Dermis microvascular lymphatic vessel endothelial cell (primary cell): ENCODE data around the gene PEAR1. TPM values are rescaled to one million over a fixed set of nuclear protein-coding genes. Genes with fewer than 3 reads are reported as not detected.

Experiments used
- DNase-seq, 2 donors: peaks; one replicate each; pipeline versions ENCODE4 v3.0.0 to v3.0.0-alpha.2; 2010; ENCODE audit warnings: low read depth in 2 of 2
- total RNA-seq: library from RNA; depleted of rRNA; stranded (reverse); fragments of >200 nt; gene quantifications from 2 replicates; pipeline ENCODE4 v1.2.1, GENCODE V29; 2014

The PEAR1 gene
- total RNA-seq, 1 donor from 2014 or later, result 10.9 TPM

- DNase-seq, result peak in 1 of 2 donors; percentile 23
Observed at GRCh38 chr1:156859523-156860112, 33.9 kb upstream of the PEAR1 start.

DNA sequence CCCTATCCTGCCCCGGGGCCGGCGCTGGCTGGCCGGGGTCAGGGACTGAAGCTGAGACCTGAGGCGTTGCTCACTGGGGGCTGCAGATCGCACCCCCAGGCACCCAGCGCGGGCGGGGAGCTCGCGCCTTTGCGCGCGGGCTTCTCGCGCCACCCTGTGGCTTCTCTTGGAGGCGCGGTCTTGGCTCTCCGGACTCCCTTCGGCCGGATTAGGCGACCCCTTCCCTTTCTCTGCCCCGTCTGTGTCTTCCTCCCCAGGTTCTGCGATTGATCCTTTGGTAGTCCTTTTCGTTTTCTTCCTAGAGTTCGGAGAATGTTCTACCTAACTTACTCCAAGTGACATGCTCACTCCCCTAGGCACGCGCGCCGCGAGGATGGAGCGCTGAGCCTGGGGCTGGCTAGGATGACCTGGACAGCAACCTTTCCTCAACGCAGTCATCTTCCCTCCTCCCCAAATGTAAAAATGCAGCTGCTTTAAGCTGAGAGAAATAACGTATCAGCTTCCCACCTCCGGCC is 33.3 kb upstream of the PEAR1 start:
- DNase-seq, result peak in 1 of 2 donors; percentile 48

DNA sequence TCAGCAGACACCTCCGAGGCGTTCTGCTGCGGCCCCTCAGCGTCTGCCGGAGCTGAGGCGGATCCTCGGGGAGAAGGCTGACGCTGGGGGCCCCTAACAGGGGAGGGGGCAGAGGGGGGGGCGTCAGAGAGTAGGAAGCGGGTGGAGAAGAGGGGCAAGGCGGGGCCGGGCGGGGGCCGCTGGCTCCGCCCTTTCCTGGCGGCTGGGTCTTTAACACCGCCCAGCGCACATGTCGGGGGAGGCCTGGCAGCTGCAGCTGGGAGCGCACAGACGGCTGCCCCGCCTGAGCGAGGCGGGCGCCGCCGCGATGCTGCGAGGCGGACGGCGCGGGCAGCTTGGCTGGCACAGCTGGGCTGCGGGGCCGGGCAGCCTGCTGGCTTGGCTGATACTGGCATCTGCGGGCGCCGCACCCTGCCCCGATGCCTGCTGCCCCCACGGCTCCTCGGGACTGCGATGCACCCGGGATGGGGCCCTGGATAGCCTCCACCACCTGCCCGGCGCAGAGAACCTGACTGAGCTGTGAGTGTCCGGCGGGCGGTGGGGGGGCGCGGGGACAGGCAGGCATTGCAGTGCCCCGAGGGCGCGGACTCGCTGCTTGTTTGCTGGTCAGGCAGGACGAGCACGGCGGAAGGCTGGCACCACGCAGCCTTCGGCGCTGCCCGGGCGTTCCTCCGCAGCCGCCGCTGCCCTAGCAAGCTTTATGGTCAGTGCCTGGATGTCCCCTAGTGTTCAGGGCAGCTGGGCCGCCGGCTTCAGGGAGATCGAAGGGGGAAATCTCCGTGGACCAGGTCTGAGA is 32.7 kb upstream of the PEAR1 start, which contains the start of gene NTRK1:
Gene NTRK1 (plus strand): TSS at position 238 of the 796 bp plus-strand sequence. CDS start 70 bp downstream, at position 308.
- DNase-seq, result peak in 1 of 2 donors; percentile 50

GRCh38 chr1:156862584-156862983 is 30.9 kb upstream of the PEAR1 start:
- DNase-seq, result no peak

- no peak for DNase-seq
Observed at GRCh38 chr1:156862997-156863599, 30.4 kb upstream of the PEAR1 start.

- DNase-seq, result no peak
Observed at GRCh38 chr1:156863631-156864030, 29.9 kb upstream of the PEAR1 start.

DNA sequence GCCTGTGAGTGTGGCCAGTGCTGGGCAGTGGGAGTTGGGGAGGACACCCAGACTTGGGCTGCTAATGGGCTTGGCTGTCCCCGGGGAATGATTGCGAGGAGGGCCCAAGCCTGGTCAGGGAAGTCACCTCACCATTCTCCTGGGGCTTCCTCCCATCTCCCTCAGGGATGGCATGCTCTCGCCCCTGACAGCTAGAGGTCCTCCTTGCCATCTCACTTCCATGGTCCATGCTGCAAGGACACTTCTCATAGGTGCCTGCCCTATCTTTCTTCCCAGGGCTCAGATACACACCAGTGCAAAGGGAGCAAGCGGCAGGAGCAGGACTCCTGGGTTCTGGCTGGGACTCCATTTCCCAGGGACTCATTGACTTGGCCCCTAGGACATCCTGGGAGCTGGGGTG is 28.7 kb upstream of the PEAR1 start:
- DNase-seq, result no peak

DNA sequence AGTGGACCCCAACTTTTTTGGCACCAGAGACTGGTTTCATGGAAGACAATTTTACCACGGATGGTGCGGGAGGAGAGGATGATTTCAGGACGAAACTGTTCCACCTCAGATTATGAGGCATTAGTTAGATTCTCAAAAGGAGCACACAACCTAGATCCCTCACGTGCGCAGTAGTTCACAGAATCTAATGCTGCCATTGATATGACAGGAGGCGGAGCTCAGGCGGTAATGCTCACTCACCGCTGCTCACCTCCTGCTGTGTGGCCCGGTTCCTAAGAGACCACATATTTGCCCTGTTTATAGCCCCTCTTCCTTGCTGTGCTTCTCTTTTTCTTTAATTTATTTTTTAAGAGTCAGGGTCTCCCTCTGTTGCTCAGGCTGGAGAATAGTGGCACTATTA is 28.3 kb upstream of the PEAR1 start:
- DNase-seq, result no peak

DNA sequence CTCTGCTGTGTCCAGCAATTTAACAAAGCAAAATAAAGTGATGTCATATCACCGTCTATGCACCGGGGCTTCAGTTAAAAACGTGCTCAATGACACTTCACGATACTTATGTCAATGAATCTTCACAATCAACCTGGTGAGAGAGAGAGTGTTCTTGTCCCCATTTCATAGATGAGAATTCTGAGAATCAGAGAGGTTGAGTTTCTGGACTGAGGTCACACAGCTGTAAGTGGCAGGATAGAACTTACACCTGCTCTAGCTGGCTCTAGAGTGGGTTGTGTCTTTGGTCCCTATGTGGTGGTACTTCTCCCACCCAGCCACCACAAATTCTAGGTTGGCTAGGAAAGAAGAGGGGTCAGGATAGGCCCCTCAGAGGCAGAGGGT is 27.7 kb upstream of the PEAR1 start:
- DNase-seq, result no peak

DNA sequence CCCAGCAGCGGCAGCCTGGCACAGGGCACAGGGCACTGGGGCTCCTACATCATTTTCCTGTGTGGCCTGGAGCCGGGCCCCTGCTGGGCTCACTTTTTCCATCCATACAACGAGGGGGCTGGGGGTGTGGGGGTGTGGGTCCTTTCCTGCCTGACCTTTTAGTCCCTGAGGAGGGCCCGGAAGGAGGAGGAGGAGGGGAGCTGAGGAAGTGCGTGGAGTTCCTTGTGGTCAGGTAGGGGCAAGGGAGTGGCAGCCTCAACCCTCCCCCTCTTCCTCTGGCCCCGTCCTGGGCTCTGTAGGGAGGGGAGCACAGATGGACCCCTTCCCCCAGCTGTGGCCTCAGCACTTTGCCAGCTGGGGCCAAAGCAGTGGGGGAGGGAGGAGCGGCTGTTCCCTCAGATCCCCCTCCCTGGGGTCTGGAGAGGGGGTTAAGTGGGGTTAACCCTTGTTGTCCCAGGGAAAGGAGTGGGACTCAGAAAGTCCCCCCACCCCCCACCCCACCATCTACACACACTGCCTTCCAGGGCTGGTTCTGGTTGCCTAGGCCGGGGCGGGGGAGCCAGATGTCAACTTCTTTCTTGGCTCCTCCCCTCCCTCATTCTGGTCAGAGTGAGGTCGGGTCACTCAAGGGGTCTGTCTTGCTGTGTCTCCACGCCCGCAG is 27.1 kb upstream of the PEAR1 start:
- DNase-seq, result no peak

GRCh38 chr1:156868341-156868740 is 25.2 kb upstream of the PEAR1 start:
- no peak for DNase-seq

- no peak for DNase-seq
Observed at GRCh38 chr1:156869455-156869854, 24.1 kb upstream of the PEAR1 start.

- no peak for DNase-seq
Observed at GRCh38 chr1:156873659-156874058, 19.9 kb upstream of the PEAR1 start.

- no peak for DNase-seq
Observed at GRCh38 chr1:156874142-156874541, 19.4 kb upstream of the PEAR1 start.

GRCh38 chr1:156874572-156875340 is 18.8 kb upstream of the PEAR1 start:
- DNase-seq, result no peak

DNA sequence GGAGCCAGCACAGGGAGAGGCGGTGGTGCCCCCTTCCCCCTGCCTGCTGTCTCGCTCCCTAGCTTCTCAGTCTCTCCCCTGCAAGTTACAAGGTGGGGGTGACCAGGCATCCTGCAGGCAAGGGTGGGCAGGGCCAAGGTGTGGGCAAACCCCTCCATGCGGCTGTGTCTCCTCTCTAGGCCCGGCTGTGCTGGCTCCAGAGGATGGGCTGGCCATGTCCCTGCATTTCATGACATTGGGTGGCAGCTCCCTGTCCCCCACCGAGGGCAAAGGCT is 18.2 kb upstream of the PEAR1 start:
- no peak for DNase-seq

- no peak for DNase-seq
Observed at GRCh38 chr1:156876281-156876680, 17.2 kb upstream of the PEAR1 start.

DNA sequence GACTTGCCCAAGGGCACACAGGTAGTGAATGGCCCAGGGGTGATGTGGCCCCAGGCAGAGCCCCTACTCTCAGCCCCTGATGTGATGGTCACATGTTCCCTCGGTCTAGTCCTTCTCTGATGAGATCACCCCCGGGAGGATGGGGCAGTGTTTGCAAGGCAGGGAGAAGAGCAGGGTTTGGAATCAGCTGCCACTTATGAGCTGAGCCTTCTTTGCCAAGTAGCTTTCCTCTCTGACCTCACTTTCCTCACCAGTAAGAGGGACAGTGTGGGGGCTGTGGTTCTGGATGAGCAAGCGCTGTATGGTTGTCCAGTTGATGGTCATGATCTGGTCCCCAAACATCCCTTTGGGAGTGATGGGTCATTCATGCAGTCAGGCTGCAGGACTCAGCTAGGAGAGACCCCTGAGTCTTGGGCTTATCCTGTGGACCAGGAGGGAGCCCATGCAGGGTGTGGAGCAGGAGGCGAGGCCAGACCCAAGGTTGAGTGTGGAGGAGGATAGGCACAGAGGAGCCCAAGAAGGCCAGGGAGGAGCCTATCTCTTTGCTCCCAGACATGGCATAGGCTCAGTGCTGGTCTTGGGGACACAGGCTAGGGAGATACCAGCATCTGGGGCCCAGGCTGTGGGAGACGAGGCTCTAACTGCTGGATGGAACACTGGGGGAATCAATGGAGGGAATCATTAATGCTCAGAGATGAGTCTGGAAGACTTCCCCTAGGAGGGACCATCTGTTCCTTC is 15.9 kb upstream of the PEAR1 start:
- DNase-seq, result no peak

DNA sequence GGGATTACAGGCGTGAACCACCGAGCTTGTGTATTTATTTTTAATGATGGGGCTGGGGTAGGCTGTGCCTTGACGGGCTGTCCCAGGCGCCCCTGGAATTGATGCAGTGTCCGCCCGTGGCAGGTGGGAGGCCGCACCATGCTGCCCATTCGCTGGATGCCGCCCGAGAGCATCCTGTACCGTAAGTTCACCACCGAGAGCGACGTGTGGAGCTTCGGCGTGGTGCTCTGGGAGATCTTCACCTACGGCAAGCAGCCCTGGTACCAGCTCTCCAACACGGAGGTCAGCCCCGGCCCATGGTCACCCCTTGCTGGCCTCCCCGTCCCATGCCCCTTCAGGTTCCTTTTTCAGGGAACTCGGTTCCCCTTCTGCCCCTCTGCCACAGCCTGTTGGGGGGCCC is 13.6 kb upstream of the PEAR1 start:
- DNase-seq, result no peak

- DNase-seq, result no peak
Observed at GRCh38 chr1:156880473-156880872, 13.0 kb upstream of the PEAR1 start.

DNA sequence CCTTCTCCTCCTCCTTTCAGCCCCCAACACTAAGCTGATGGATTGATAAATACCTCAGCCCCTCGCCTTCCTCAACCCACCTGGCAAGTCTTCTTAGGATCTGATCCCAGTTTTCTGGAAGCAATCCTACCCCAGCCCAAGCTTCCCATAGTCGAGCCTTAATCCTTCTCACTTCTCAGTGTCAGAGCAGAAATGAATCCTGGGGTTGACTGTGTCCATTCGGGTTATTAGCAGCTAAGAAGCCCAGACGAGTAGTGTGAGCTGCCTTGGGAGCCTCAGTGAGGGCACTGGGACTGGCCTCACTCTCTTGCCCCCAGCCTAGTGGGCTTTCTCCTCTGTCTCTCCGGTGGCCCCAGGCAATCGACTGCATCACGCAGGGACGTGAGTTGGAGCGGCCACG is 12.4 kb upstream of the PEAR1 start:
- no peak for DNase-seq
